ENCODE results near the gene ANKRD31.

GRCh38 chr5:75202935-75203334 lies 33.7 kb downstream of the ANKRD31 start:
- TF ChIP-seq CTCF (conservative IDR thresholded peaks at IDR 0.05; ENCODE audit: low read depth, low read length): no peak
- no peak for TF ChIP-seq EZH2 (IDR thresholded peaks at IDR 0.05; ENCODE audit: borderline replicate concordance, low read depth, low read length, poor library complexity, severe bottlenecking)

Data from A673 (cell line).